Tibial nerve (tissue), 4 donors: ENCODE measurements around the gene C12orf43.

ENCODE experiments used
- EP300 ChIP-seq, 2 donors: sonication (generic); formaldehyde crosslinking; IDR thresholded peaks; one replicate each; pipeline ENCODE4 v1.6.1; 2017; ENCODE audit warnings: antibody characterized with exemption in 2 of 2, mild to moderate bottlenecking in 1 of 2
- POLR2A ChIP-seq, 2 donors: fragments of 450-650 bp; IDR thresholded peaks; one replicate each; pipeline ENCODE4 v1.6.1; 2017; ENCODE audit warnings: antibody characterized with exemption in 2 of 2, mild to moderate bottlenecking in 2 of 2, moderate library complexity in 2 of 2
- TF ChIP-seq, protein P1 (sequence below), 5 experiments: fragments of 200-600 bp in 3 of 5; fragments of 450-650 bp in 2 of 5; sonication (generic) in 3 of 5; IDR thresholded peaks; one replicate each; pipeline ENCODE4 v1.5.1; 2016 to 2019; ENCODE audit warnings: antibody characterized with exemption in 5 of 5, mild to moderate bottlenecking in 3 of 5, moderate library complexity in 2 of 5

DNA sequence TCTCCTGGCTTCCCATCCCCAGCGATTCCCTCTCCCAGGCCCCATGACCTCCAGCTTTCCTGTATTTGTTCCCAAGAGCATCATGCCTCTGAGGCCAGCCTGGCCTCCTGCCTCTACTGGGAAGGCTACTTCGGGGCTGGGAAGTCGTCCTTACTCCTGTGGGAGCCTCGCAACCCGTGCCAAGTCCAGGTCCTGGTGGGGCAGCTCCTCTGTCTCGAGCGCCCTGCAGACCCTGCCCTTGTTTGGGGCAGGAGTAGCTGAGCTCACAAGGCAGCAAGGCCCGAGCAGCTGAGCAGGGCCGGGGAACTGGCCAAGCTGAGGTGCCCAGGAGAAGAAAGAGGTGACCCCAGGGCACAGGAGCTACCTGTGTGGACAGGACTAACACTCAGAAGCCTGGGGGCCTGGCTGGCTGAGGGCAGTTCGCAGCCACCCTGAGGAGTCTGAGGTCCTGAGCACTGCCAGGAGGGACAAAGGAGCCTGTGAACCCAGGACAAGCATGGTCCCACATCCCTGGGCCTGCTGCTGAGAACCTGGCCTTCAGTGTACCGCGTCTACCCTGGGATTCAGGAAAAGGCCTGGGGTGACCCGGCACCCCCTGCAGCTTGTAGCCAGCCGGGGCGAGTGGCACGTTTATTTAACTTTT, 14.3 kb downstream of the C12orf43 start:
- TF ChIP-seq, protein P1, sequence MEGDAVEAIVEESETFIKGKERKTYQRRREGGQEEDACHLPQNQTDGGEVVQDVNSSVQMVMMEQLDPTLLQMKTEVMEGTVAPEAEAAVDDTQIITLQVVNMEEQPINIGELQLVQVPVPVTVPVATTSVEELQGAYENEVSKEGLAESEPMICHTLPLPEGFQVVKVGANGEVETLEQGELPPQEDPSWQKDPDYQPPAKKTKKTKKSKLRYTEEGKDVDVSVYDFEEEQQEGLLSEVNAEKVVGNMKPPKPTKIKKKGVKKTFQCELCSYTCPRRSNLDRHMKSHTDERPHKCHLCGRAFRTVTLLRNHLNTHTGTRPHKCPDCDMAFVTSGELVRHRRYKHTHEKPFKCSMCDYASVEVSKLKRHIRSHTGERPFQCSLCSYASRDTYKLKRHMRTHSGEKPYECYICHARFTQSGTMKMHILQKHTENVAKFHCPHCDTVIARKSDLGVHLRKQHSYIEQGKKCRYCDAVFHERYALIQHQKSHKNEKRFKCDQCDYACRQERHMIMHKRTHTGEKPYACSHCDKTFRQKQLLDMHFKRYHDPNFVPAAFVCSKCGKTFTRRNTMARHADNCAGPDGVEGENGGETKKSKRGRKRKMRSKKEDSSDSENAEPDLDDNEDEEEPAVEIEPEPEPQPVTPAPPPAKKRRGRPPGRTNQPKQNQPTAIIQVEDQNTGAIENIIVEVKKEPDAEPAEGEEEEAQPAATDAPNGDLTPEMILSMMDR (IDR thresholded peaks at IDR 0.05): no peak
- TF ChIP-seq POLR2A (IDR thresholded peaks at IDR 0.05): no peak
- no peak for TF ChIP-seq EP300 (IDR thresholded peaks at IDR 0.05)
